Gastroesophageal sphincter (tissue), 3 donors: ENCODE measurements around the gene CLDN14.

ENCODE experiments used
- EP300 ChIP-seq: sonication (generic); formaldehyde crosslinking; IDR thresholded peaks from one replicate; pipeline ENCODE4 v1.6.1; 2017; ENCODE audit warnings: antibody characterized with exemption, mild to moderate bottlenecking
- POLR2A ChIP-seq, 2 donors: fragments of 450-650 bp; IDR thresholded peaks; one replicate each; pipeline ENCODE4 v1.6.1; 2017; ENCODE audit warnings: antibody characterized with exemption in 2 of 2, mild to moderate bottlenecking in 2 of 2, moderate library complexity in 1 of 2
- POLR2AphosphoS5 ChIP-seq: sonication (generic); formaldehyde crosslinking; IDR thresholded peaks from one replicate; pipeline ENCODE4 v1.6.1; 2017; ENCODE audit warnings: antibody characterized with exemption
- TF ChIP-seq, protein P1 (sequence below), 4 experiments: fragments of 200-600 bp in 2 of 4; fragments of 450-650 bp in 2 of 4; sonication (generic) in 1 of 4; IDR thresholded peaks; one replicate each; pipeline ENCODE4 v1.5.1; 2017 to 2019; ENCODE audit warnings: antibody characterized with exemption in 4 of 4, mild to moderate bottlenecking in 2 of 4, moderate library complexity in 2 of 4

DNA sequence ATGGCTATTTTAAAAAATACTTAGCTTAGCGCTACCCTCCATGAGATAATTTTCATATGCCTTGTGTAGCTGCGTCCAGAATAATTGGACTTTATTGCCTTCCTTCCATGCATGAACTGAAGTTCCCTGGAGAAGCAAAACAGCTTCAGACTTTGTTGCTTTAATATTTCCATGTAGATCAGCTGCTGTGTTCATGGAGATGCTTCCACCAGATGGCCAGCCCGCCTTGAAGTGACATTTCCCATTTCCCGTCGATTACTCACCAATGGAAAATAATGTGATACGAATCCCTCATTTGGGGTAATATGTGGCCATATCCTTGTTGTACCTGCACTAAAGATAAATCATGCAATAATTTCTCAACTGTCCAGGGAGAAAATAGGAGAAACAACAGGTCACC, 47.4 kb upstream of the CLDN14 start:
- no peak for TF ChIP-seq POLR2AphosphoS5
- TF ChIP-seq, protein P1, sequence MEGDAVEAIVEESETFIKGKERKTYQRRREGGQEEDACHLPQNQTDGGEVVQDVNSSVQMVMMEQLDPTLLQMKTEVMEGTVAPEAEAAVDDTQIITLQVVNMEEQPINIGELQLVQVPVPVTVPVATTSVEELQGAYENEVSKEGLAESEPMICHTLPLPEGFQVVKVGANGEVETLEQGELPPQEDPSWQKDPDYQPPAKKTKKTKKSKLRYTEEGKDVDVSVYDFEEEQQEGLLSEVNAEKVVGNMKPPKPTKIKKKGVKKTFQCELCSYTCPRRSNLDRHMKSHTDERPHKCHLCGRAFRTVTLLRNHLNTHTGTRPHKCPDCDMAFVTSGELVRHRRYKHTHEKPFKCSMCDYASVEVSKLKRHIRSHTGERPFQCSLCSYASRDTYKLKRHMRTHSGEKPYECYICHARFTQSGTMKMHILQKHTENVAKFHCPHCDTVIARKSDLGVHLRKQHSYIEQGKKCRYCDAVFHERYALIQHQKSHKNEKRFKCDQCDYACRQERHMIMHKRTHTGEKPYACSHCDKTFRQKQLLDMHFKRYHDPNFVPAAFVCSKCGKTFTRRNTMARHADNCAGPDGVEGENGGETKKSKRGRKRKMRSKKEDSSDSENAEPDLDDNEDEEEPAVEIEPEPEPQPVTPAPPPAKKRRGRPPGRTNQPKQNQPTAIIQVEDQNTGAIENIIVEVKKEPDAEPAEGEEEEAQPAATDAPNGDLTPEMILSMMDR (IDR thresholded peaks at IDR 0.05) = no peak
- TF ChIP-seq EP300 = no peak
- no peak for TF ChIP-seq POLR2A (IDR thresholded peaks at IDR 0.05)
